A549 treated with dexamethasone at 1 μM for 4 hours (cell line): ENCODE measurements around the gene PHF8. TPM values are rescaled to one million over a fixed set of nuclear protein-coding genes. Genes with fewer than 3 reads are reported as not detected.

Experiments used
- total RNA-seq: library from RNA; stranded (reverse); fragments of 200-300 nt; extraction: Qiagen RNA extraction; gene quantifications from 5 replicates; pipeline ENCODE4 v1.2.3, GENCODE V29; 2022

Gene PHF8
- total RNA-seq = 10.2 to 15.2 TPM (median 15.0 TPM) in 5 replicates

DNA sequence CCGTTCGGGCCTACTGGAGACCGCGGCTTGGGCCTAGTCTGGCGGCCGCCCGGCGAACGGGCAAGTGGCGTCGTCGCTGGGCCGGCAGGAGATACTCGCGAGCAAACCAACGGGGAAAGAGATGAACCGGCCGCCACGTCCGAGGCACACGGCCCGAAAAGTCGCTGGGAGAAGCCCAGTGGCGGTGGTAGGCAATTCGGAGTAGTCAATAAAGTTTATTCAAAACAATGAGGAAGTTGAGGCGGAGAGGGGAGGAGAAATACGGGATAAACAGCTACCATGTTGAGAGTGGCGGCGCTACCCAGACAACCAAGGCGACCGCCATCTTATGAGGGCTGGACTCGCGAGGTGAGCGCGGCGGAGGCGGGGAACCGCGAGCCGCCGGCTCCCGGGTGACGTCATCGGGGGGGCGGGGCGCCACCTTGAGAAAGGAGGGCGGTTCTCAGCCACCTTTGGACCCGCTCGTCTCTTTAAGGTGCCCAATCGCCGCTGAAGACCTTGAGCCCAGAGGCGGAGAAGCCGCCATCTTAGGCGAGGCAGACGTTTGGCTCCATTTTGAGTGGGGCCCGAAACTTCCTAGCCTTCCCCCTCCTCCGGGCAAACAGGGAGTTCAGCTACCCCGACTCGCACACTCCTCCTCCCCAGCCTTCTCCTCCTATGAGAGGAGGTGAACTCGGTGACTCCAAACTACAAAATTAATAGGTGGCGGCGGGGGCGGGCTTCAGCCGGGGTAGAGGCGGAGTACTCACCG is at the start of gene PHF8:
Gene PHF8, minus strand, starts transcription at position 348 of the 751 bp plus-strand sequence. CDS start 1,745 bp downstream, outside the sequence.

Other genes with a start within 250 kb of the PHF8 start
- 3.2 to 6.6 TPM (median 5.4 TPM) in 5 replicates for gene FAM120C, start 138.8 kb upstream of the PHF8 start, total RNA-seq